ENCODE data around the gene TIMM44.

Gene TIMM44

GRCh38 chr19:7915250-7916102 lies 28.0 kb downstream of the TIMM44 start:
- no peak for TF ChIP-seq CTCF (IDR thresholded peaks at IDR 0.05; ENCODE audit: borderline replicate concordance, control extremely low read depth, extremely low read depth, insufficient read depth, missing control alignments)
- in situ Hi-C loops (cut with MboI; ENCODE audit: low sequenced_read_pairs, unreplicated experiment) = no loop called here
- DNase-seq (ENCODE audit: low spot score) = no peak

GRCh38 chr19:7914598-7915045 lies 28.8 kb downstream of the TIMM44 start, which contains the start of gene TGFBR3L:
TGFBR3L (plus strand) TSS chr19:7914830.
- DNase-seq (ENCODE audit: low spot score) = no peak
- in situ Hi-C loops (cut with MboI; ENCODE audit: low sequenced_read_pairs, unreplicated experiment) = no loop called here
- TF ChIP-seq CTCF (IDR thresholded peaks at IDR 0.05; ENCODE audit: borderline replicate concordance, control extremely low read depth, extremely low read depth, insufficient read depth, missing control alignments) = no peak

GRCh38 chr19:7914099-7914498 lies 29.4 kb downstream of the TIMM44 start:
- DNase-seq (ENCODE audit: low spot score) = no peak
- in situ Hi-C loops (cut with MboI; ENCODE audit: low sequenced_read_pairs, unreplicated experiment) = no loop called here
- no peak for TF ChIP-seq CTCF (IDR thresholded peaks at IDR 0.05; ENCODE audit: borderline replicate concordance, control extremely low read depth, extremely low read depth, insufficient read depth, missing control alignments)

- in situ Hi-C loops (cut with MboI; ENCODE audit: low sequenced_read_pairs, unreplicated experiment) = no loop called here
- TF ChIP-seq CTCF (IDR thresholded peaks at IDR 0.05; ENCODE audit: borderline replicate concordance, control extremely low read depth, extremely low read depth, insufficient read depth, missing control alignments) = no peak
- no peak for DNase-seq (ENCODE audit: low spot score)
These were observed 29.8 kb downstream of the TIMM44 start for GRCh38 chr19:7913652-7914051.

DNA sequence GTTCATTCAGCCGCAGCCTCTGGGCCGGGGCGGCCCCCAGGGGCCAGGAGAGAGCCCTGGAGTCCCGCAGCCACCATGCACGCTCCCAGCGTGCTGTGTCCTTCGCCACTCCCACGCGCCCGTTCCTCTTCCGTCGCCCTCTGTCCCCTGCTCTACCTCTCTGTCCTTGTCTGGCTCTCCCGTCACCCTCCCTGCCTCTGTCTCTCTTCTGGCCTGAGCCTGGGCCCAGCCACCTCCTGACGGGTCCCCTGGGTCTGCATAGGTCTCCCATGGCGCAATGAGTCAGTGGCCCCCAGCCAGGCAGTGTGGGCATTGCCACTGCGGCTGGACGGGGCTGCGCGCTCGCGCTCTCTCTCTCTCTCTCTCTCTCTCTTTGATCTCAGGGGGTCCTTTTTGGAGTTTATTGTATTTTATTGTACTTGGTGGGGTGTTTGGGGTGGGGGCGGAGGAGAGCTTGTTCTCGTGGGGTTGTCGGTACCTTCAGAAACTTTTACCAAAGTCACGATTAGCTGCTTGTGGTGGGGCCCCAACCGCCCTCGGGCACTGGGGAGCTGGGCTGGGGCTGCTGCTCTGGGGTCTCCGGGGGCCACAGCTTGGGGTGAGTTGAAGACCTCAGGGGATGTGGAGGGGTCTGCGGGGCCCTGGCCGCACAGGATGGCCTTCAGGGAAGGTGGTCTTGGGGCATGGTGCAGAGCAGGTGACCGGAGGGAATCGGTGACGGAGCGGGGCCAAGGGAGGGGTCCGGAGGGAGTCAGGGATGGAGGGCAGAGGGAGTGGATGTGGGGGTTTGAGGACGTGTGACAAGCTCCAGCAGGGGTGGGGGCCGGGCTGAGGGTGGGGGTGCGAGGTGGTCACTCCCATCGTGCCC lies 30.5 kb downstream of the TIMM44 start:
- TF ChIP-seq CTCF (IDR thresholded peaks at IDR 0.05; ENCODE audit: borderline replicate concordance, control extremely low read depth, extremely low read depth, insufficient read depth, missing control alignments) = no peak
- in situ Hi-C loops (cut with MboI; ENCODE audit: low sequenced_read_pairs, unreplicated experiment) = no loop called here
- DNase-seq (ENCODE audit: low spot score) = no peak

DNA sequence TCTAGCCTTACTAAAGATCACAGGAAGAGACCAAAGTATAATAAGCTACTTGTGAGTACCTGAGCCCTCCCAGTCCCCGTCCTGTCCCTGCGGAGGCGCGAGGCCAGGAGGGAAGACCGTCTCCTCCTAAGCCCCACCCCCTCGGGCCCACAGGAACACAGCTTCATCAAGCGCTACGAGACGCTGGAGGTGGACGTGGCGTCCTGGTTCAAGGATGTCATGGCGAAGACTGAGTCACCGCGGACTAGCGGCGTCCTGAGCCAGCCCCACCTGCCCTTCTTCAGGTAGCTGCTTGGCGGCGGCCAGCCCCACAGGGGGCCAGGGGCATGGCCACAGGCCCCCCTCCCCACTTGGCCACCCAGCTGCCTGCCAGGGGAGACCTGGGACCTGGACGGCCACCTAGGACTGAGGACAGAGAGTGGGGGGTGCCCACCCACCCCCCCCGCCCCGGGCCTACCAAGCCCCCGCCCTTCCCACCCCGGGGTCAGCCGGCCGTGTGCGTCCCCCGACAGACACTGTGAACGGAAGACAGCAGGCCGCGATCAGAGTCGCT lies 31.2 kb downstream of the TIMM44 start:
- no peak for TF ChIP-seq CTCF (IDR thresholded peaks at IDR 0.05; ENCODE audit: borderline replicate concordance, control extremely low read depth, extremely low read depth, insufficient read depth, missing control alignments)
- in situ Hi-C loops (cut with MboI; ENCODE audit: low sequenced_read_pairs, unreplicated experiment) = no loop called here
- DNase-seq (ENCODE audit: low spot score) = no peak
